PC-3 (cell line): ENCODE data around the gene MC4R. TPM values are rescaled to one million over a fixed set of nuclear protein-coding genes. Genes with fewer than 3 reads are reported as not detected.

ENCODE experiments used
- ATAC-seq: fragments of 200-7000 bp; cut with Tn5 transposase; 2 replicates; pipeline ENCODE4 v1.9.1; 2020; ENCODE audit warnings: mild to moderate bottlenecking, moderate library complexity
- BruUV-seq: library from RNA; stranded (reverse); fragments of 400-500 nt; replicated peaks from 2 replicates; lab custom pipeline; 2021; lab: Mats Ljungman, UMichigan
- CTCF ChIA-PET: fragments of 300-600 bp; sonication (Branson Sonifier 250); formaldehyde crosslinking; loops from one replicate; lab custom pipeline; 2022; ENCODE audit warnings: antibody characterized with exemption; lab: Charles Lee
- POLR2A ChIA-PET: fragments of 300-600 bp; sonication (Branson Sonifier 250); formaldehyde crosslinking; loops from one replicate; lab custom pipeline; 2022; ENCODE audit warnings: antibody characterized with exemption; ENCODE audit not compliant: unreplicated experiment; lab: Charles Lee
- DNase-seq: peaks from one replicate; pipeline ENCODE4 v3.0.0-alpha.2; 2015
- H2AFZ ChIP-seq: fragments of 300-600 bp; sonication (generic); 2 replicates; pipeline ENCODE4 v1.6.0; 2016; ENCODE audit warnings: antibody characterized with exemption, low read length
- H3F3A ChIP-seq: fragments of 300-600 bp; sonication (generic); one replicate; pipeline ENCODE4 v1.6.0; 2017; ENCODE audit warnings: antibody characterized with exemption, low read length, control low read depth, mild to moderate bottlenecking; ENCODE audit not compliant: unreplicated experiment
- H3K27ac ChIP-seq: fragments of 300-600 bp; sonication (generic); 2 replicates; pipeline ENCODE4 v1.5.1; 2016; ENCODE audit warnings: mild to moderate bottlenecking, low read length
- H3K27me3 ChIP-seq: fragments of 300-600 bp; sonication (generic); 2 replicates; pipeline ENCODE4 v1.6.1; 2016; ENCODE audit warnings: low read length, mixed read lengths
- H3K36me3 ChIP-seq: fragments of 300-600 bp; sonication (generic); 2 replicates; pipeline ENCODE4 v1.6.1; 2016; ENCODE audit warnings: low read depth, mixed run types, low read length, mixed read lengths
- H3K4me1 ChIP-seq: fragments of 300-600 bp; sonication (generic); 2 replicates; pipeline ENCODE4 v1.5.1; 2016; ENCODE audit warnings: low read length; ENCODE audit not compliant: insufficient read depth
- H3K4me2 ChIP-seq: fragments of 300-600 bp; sonication (generic); 2 replicates; pipeline ENCODE4 v1.6.0; 2016; ENCODE audit warnings: low read length
- H3K4me3 ChIP-seq: fragments of 300-600 bp; sonication (generic); 2 replicates; pipeline ENCODE4 v1.5.1; 2016; ENCODE audit warnings: mild to moderate bottlenecking, low read length, mixed read lengths
- H3K79me2 ChIP-seq: fragments of 300-600 bp; sonication (generic); 2 replicates; pipeline ENCODE4 v1.6.1; 2017; ENCODE audit warnings: low read length, mixed read lengths
- H3K9ac ChIP-seq: fragments of 300-600 bp; sonication (generic); 2 replicates; pipeline ENCODE4 v1.6.0; 2016; ENCODE audit warnings: mild to moderate bottlenecking, low read length
- H3K9me2 ChIP-seq: fragments of 300-600 bp; sonication (generic); replicated peaks from 2 replicates; pipeline ENCODE4 v1.6.1; 2016; ENCODE audit warnings: mixed run types, low read length, mixed read lengths
- H3K9me3 ChIP-seq: fragments of 300-600 bp; sonication (generic); 2 replicates; pipeline ENCODE4 v1.6.1; 2016; ENCODE audit warnings: low read length, mixed read lengths
- H4K20me1 ChIP-seq: fragments of 300-600 bp; sonication (generic); 2 replicates; pipeline ENCODE4 v1.6.1; 2016; ENCODE audit warnings: low read length, mixed read lengths
- CTCF ChIP-seq: fragments of 300-600 bp; sonication (generic); conservative IDR thresholded peaks from 2 replicates; pipeline ENCODE4 v1.5.1; 2017; ENCODE audit warnings: antibody characterized with exemption, low read depth, mild to moderate bottlenecking, low read length
- EZH2 ChIP-seq: fragments of 300-600 bp; sonication (generic); IDR thresholded peaks from one replicate; pipeline ENCODE4 v1.6.1; 2017; ENCODE audit warnings: antibody characterized with exemption, mild to moderate bottlenecking, low read length; ENCODE audit not compliant: unreplicated experiment
- EZH2phosphoT487 ChIP-seq: fragments of 300-600 bp; sonication (generic); IDR thresholded peaks from 2 replicates; pipeline ENCODE4 v1.6.1; 2018; ENCODE audit warnings: mild to moderate bottlenecking, antibody characterized with exemption, low read length, borderline replicate concordance
- intact Hi-C: fragments of 100-400 bp; cut with micrococcal nuclease; formaldehyde crosslinking; loops from 2 replicates; pipeline ENCODE4 v1.9.0; 2023
- total RNA-seq: library from RNA; depleted of rRNA; stranded (reverse); fragments of >200 nt; gene quantifications from 2 replicates; pipeline ENCODE4 v1.2.3, GENCODE V29; 2014

MC4R gene
- total RNA-seq, 1 experiment from 2014 or later, result not detected

DNA sequence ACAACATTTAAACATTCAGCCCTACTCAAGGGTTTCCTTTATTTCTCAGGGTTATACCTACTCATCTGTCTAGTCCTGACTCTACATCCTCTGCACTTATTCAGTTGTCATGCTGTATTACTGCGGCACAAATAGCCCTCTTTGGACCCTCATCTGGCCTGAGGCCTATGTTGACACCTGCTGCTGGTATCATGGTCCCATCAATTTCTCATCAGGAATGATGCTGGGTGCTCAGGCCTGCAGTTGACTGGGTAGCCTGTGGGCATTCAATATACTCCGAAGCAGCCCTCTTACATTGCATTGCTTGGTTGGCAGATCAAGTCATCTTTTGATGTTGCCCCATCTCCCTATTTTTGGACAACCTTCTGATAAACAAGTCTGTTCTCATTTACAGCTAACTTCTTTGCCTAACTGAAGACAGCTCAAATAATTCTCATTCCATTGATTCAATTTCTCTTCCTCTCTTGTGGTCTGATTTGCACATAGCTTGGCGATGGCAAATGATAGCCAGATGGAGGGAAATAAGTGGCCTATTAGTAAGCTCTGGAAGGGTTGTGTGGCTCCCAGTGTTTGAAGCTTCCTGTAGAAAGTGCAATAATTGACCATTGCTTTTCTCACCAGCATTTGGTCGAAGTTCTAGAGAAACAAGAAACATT, 19.1 kb upstream of the MC4R start:
- Histone ChIP-seq H3K9me3 (no peaks in the 10 kb centered on the region), H3K4me2 (no peak overlapping the region), H3K27ac (no peak overlapping the region), H3K36me3 (no peaks in the 10 kb centered on the region), H3K27me3 (no peaks in the 10 kb centered on the region), H4K20me1 (no peaks in the 10 kb centered on the region), H3K4me3 (no peak overlapping the region), H3K9ac (no peak overlapping the region), H3K79me2 (no peaks in the 10 kb centered on the region), H2AFZ (no peak overlapping the region), H3K9me2 (no peaks in the 10 kb centered on the region), H3K4me1 (no peaks in the 10 kb centered on the region), H3F3A (no peaks in the 10 kb centered on the region)
- intact Hi-C loops, result no loop called here
- CTCF ChIA-PET, result no interaction called here
- TF ChIP-seq CTCF (no peak), EZH2phosphoT487 (no peak), EZH2 (no peak)
- ATAC-seq (no peak), DNase-seq (no peak)
- no TSS peak for BruUV-seq
- POLR2A ChIA-PET, result no interaction called here

GRCh38 chr18:60389314-60389713, 16.7 kb upstream of the MC4R start:
- no peaks in the 10 kb centered on the region for H3K9me3 ChIP-seq
- H3K4me3 ChIP-seq, result no peak overlapping the region
- H3K27ac ChIP-seq, result no peak overlapping the region
- DNase-seq, result no peak
- no peaks in the 10 kb centered on the region for H4K20me1 ChIP-seq
- H3K9ac ChIP-seq, result no peak overlapping the region
- no peaks in the 10 kb centered on the region for H3F3A ChIP-seq
- H3K4me1 ChIP-seq, result no peaks in the 10 kb centered on the region
- no peaks in the 10 kb centered on the region for H3K27me3 ChIP-seq
- no peaks in the 10 kb centered on the region for H3K36me3 ChIP-seq
- no peak overlapping the region for H3K4me2 ChIP-seq
- TF ChIP-seq EZH2phosphoT487, result no peak
- TF ChIP-seq EZH2, result no peak
- TF ChIP-seq CTCF, result no peak
- no peaks in the 10 kb centered on the region for H3K79me2 ChIP-seq
- H3K9me2 ChIP-seq, result no peaks in the 10 kb centered on the region
- intact Hi-C loops, result no loop called here
- ChIA-PET POLR2A (no interaction called here), CTCF (no interaction called here)
- BruUV-seq, result no TSS peak
- ATAC-seq, result no peak
- no peak overlapping the region for H2AFZ ChIP-seq

GRCh38 chr18:60385693-60386092, 13.1 kb upstream of the MC4R start:
- Histone ChIP-seq H3K27ac (no peak overlapping the region), H3K79me2 (no peaks in the 10 kb centered on the region), H3K36me3 (no peaks in the 10 kb centered on the region), H2AFZ (no peak overlapping the region), H4K20me1 (no peaks in the 10 kb centered on the region), H3F3A (no peaks in the 10 kb centered on the region), H3K9ac (no peak overlapping the region), H3K9me2 (no peaks in the 10 kb centered on the region), H3K9me3 (no peaks in the 10 kb centered on the region), H3K4me2 (no peak overlapping the region), H3K4me1 (no peaks in the 10 kb centered on the region), H3K27me3 (no peaks in the 10 kb centered on the region), H3K4me3 (no peak overlapping the region)
- DNase-seq (no peak), ATAC-seq (no peak)
- intact Hi-C loops, result no loop called here
- ChIA-PET POLR2A (no interaction called here), CTCF (no interaction called here)
- no peak for TF ChIP-seq CTCF
- no peak for TF ChIP-seq EZH2phosphoT487
- BruUV-seq, result no TSS peak
